Activated CD8-positive, alpha-beta memory T cell treated with anti-CD3 and anti-CD28 coated beads, Interleukin-2, amount 50 U/mL, for 48 hours (primary cell): ENCODE results near the gene TRMT2A.

ENCODE experiments used
- DNase-seq: peaks from one replicate; pipeline ENCODE4 v3.0.0-alpha.2; 2020

TRMT2A gene

GRCh38 chr22:20117633-20118299 lies 740 bp upstream of the TRMT2A start:
- DNase-seq: peak; percentile 88

GRCh38 chr22:20116376-20116950 lies 563 bp downstream of the TRMT2A start:
- no peak for DNase-seq

GRCh38 chr22:20115691-20116375 lies 1.2 kb downstream of the TRMT2A start, which contains the start of gene RANBP1:
Gene RANBP1 (plus strand): TSS chr22:20116104. CDS start chr22:20116185, 81 bp downstream.
- DNase-seq: no peak

- DNase-seq: no peak
These were observed 2.2 kb downstream of the TRMT2A start for GRCh38 chr22:20114506-20115475.

GRCh38 chr22:20113551-20114310 lies 3.3 kb downstream of the TRMT2A start:
- DNase-seq: no peak

- no peak for DNase-seq
These were observed 4.2 kb downstream of the TRMT2A start for GRCh38 chr22:20112623-20113511.

GRCh38 chr22:20111689-20112622 lies 5.1 kb downstream of the TRMT2A start:
- no peak for DNase-seq

- DNase-seq: peak; percentile 69
These were observed 5.9 kb downstream of the TRMT2A start for GRCh38 chr22:20111045-20111688.

- DNase-seq: no peak
These were observed 6.6 kb downstream of the TRMT2A start for GRCh38 chr22:20110359-20110985.

- no peak for DNase-seq
These were observed 7.3 kb downstream of the TRMT2A start for GRCh38 chr22:20109411-20110358.

- DNase-seq: no peak
These were observed 8.2 kb downstream of the TRMT2A start for GRCh38 chr22:20108757-20109230.

- no peak for DNase-seq
These were observed 8.9 kb downstream of the TRMT2A start for GRCh38 chr22:20107951-20108756.

GRCh38 chr22:20107471-20107901 lies 9.5 kb downstream of the TRMT2A start:
- DNase-seq: no peak

- no peak for DNase-seq
These were observed 10.2 kb downstream of the TRMT2A start for GRCh38 chr22:20106849-20107237.

- DNase-seq: no peak
These were observed 10.7 kb downstream of the TRMT2A start for GRCh38 chr22:20106205-20106848.
